Heart right ventricle (tissue), 16 donors: ENCODE data around the gene DTNBP1. TPM values are rescaled to one million over a fixed set of nuclear protein-coding genes. Genes with fewer than 3 reads are reported as not detected.

Source experiments
- ATAC-seq, 8 donors: fragments of 200-7000 bp; cut with Tn5 transposase; one replicate each; pipeline ENCODE4 v1.9.1; 2020; ENCODE audit warnings: mild to moderate bottlenecking in 8 of 8, moderate library complexity in 8 of 8, moderate number of reproducible peaks in 1 of 8
- DNase-seq, 2 donors: peaks; one replicate each; pipeline ENCODE4 v3.0.0-alpha.2; 2020
- H3K27ac ChIP-seq, 10 donors: fragments of 200-600 bp; sonication (generic) in 2 of 10; one replicate each; pipeline versions ENCODE4 v1.5.0 to v1.8.0; 2020 to 2022; ENCODE audit warnings: mild to moderate bottlenecking in 3 of 10
- H3K27me3 ChIP-seq, 7 donors: fragments of 200-600 bp; one replicate each; pipeline ENCODE4 v1.8.0; 2021 to 2022; ENCODE audit warnings: mild to moderate bottlenecking in 2 of 7
- H3K36me3 ChIP-seq, 9 donors: fragments of 200-600 bp; sonication (generic) in 1 of 9; one replicate each; pipeline versions ENCODE4 v1.5.0 to v1.8.0; 2020 to 2022; ENCODE audit warnings: mild to moderate bottlenecking in 2 of 9
- H3K4me1 ChIP-seq, 9 donors: fragments of 200-600 bp; sonication (generic) in 1 of 9; one replicate each; pipeline versions ENCODE4 v1.5.0 to v1.8.0; 2020 to 2022; ENCODE audit warnings: mild to moderate bottlenecking in 4 of 9
- H3K4me3 ChIP-seq, 10 donors: fragments of 200-600 bp; sonication (generic) in 2 of 10; one replicate each; pipeline versions ENCODE4 v1.5.0 to v1.8.0; 2020 to 2022; ENCODE audit warnings: mild to moderate bottlenecking in 7 of 10, moderate library complexity in 2 of 10
- H3K9me3 ChIP-seq, 11 donors: fragments of 200-600 bp in 10 of 11; sonication (generic) in 2 of 11; one replicate each; pipeline versions ENCODE4 v1.5.0 to v1.8.0; 2013 to 2022; ENCODE audit warnings: mild to moderate bottlenecking in 2 of 11, control low read depth in 1 of 11, moderate library complexity in 1 of 11
- WGBS, 2 donors: extraction: QIAGEN DNeasy Blood & Tissue Kit; methylation state at CpG; one replicate each; pipeline ENCODE4 v1.1.7; 2013; ENCODE audit warnings: inconsistent platforms in 1 of 2; 5-methylcytosine and 5-hydroxymethylcytosine counted together
- intact Hi-C, 10 donors: fragments of 100-400 bp; cut with DNase I; formaldehyde crosslinking; loops; one replicate each; pipeline versions ENCODE4 v1.11.1 to v1.14.2; 2022
- polyA plus RNA-seq, 2 donors: library from polyadenylated mRNA; stranded (reverse); fragments of 200-250 nt; gene quantifications; one replicate each; pipeline ENCODE4 v1.2.3, GENCODE V29; 2013
- total RNA-seq, 10 donors: library from RNA; stranded (reverse); fragmentation: NEBNext Ultra II Directional in 3 of 10; extraction: Animal tissue kit (Norgen Biotek cat#: 25700) in 3 of 10; gene quantifications; one replicate each; pipeline versions ENCODE4 v1.2.1 to v1.2.4, GENCODE V29; 2021 to 2023
- TF ChIP-seq, protein P1 (sequence below), 9 donors: fragments of 200-600 bp; sonication (generic) in 2 of 9; IDR thresholded peaks; one replicate each; pipeline versions ENCODE4 v1.5.0 to v1.8.0; 2021 to 2022; ENCODE audit warnings: antibody characterized with exemption in 9 of 9, mild to moderate bottlenecking in 5 of 9, moderate library complexity in 1 of 9
- donor health status: Arrhythmogenic right ventricular cardiomyopathy.
- donor health status: ischemic (EF 13 %, LVEDD 7.1; RV severe dilation, severe dysfunction).
- donor health status: healthy with polysubstance abuse.
- donor health status: DM: no; HTN: yes; CAD: no.
- donor health status: DM: no; HTN: no; CAD: no.
- donor health status: ischemic (EF 25% LVEDD 6.9; RV normal size, moderate dysfunction).
- donor health status: ischemic (EF 25% LVEDD 5.7; RV mildly dilated, moderate dysfunction).
- donor health status: healthy.
- donor health status: DM: yes; HTN: yes; CAD: no.
- donor health status: Ischemic cardiomyopathy.
- donor health status: ischemic (EF 35%, LVEDD 5.7; RV mildly dilated, moderate dysfunction).
- donor health status: nonischemic (EF 11% LVEDD 7.7; RV severe dilation, severe dysfunction).
- donor health status: DM: yes; HTN: yes; CAD: no.
- donor health status: PGD.
- donor health status: ischemic (EF 29% LVEDD 5.4; RV normal size, mild dysfunction).
- donor health status: nonischemic (EF 23%, LVEDD 6.1; RV moderate dilation, normal function).

DTNBP1 gene
- total and polyA plus RNA-seq, 12 donors: 5.0 to 27.5 (median 18.4) TPM

GRCh38 chr6:15698471-15698870 is 35.6 kb upstream of the DTNBP1 start:
- TF ChIP-seq, protein P1, sequence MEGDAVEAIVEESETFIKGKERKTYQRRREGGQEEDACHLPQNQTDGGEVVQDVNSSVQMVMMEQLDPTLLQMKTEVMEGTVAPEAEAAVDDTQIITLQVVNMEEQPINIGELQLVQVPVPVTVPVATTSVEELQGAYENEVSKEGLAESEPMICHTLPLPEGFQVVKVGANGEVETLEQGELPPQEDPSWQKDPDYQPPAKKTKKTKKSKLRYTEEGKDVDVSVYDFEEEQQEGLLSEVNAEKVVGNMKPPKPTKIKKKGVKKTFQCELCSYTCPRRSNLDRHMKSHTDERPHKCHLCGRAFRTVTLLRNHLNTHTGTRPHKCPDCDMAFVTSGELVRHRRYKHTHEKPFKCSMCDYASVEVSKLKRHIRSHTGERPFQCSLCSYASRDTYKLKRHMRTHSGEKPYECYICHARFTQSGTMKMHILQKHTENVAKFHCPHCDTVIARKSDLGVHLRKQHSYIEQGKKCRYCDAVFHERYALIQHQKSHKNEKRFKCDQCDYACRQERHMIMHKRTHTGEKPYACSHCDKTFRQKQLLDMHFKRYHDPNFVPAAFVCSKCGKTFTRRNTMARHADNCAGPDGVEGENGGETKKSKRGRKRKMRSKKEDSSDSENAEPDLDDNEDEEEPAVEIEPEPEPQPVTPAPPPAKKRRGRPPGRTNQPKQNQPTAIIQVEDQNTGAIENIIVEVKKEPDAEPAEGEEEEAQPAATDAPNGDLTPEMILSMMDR (IDR thresholded peaks at IDR 0.05): no peak
- WGBS, 2 donors: 64 to 69% methylated on average over 1 of the region's 1 CpG
- Histone ChIP-seq H3K9me3 (peaks cover 0 to 5% (median 0%) of the 10 kb centered on the region in 11 donors), H3K27ac (no peak overlapping the region), H3K27me3 (no peaks in the 10 kb centered on the region), H3K4me3 (no peak overlapping the region), H3K4me1 (no peaks in the 10 kb centered on the region), H3K36me3 (no peaks in the 10 kb centered on the region)
- ATAC-seq (no peak), DNase-seq (no peak)
- intact Hi-C loops: loop anchor here in 2 of 10 donors (10.0 kb wide), 2 partner anchors 126 to 186 kb away; no protein-coding TSS in a partner anchor

DNA sequence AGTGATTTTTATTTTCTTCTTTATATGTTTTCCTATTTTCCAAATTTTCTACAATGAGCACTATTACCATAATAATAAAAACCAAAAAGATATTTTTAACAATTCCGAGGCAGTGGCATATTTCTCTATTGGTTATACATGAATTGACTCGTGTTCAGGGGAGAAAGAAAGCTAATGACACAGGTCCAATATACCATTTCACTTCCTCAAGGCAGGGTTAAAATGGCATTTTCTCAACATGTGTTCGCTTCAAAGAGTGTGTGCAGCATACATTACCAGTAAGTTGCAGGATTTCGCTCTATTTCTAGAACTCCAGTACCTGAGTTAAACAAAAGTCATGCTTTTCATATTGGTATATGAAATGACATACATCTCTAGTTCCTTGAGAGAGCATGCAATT is 35.1 kb upstream of the DTNBP1 start:
- ATAC-seq: no peak
- WGBS, 2 donors: 89 to 90% methylated on average over 4 of the region's 4 CpGs
- no peak overlapping the region for H3K4me3 ChIP-seq
- no peaks in the 10 kb centered on the region for H3K9me3 ChIP-seq
- TF ChIP-seq, protein P1 (IDR thresholded peaks at IDR 0.05): no peak
- no peaks in the 10 kb centered on the region for H3K36me3 ChIP-seq
- H3K4me1 ChIP-seq: no peaks in the 10 kb centered on the region
- no peak for DNase-seq
- intact Hi-C loops: loop anchor here in 2 of 10 donors (10.0 kb wide), 2 partner anchors 127 to 187 kb away; no protein-coding TSS in a partner anchor
- no peak overlapping the region for H3K27ac ChIP-seq
- no peaks in the 10 kb centered on the region for H3K27me3 ChIP-seq

DNA sequence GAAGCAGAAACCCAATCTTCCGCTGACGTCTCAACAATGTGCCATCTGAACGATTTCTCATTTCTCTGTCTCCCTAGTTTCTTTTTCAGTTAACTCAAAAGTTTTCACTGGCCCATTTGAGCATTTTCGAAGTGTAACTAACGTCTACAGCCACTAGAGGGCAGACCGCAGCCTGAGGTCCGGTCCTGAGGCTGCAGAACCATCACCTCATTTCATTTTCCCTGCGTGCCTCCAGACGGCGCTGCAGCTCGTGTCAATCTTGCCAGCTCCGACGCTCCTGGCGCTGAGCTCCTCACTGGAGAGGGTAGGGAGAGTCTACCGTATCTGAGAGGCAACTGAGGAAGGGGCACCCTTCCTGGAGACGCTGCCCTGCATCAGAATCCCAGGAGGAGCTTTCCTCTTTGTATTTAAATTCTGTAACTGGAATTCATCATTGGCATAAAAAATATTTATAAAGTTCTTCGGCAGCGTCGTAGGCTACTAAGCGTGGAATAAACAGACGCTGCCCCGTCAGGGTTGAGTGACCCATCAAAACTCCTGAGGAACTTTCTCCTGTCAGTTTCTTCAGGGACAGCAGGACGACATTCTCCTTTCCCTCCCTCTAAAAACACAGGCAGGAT is 28.5 kb upstream of the DTNBP1 start:
- 18 to 21% methylated on average over 23 of the region's 23 CpGs for WGBS, 2 donors
- H3K9me3 ChIP-seq: no peaks in the 10 kb centered on the region
- DNase-seq (peak; percentile 82 to 83), ATAC-seq (peak; percentile 95 to 99 (median 98))
- H3K4me1 ChIP-seq: peaks cover 0 to 19% (median 9%) of the 10 kb centered on the region in 9 donors
- peak overlapping the region in 3 of 10 donors; percentile 13 to 67 (median 46) for H3K27ac ChIP-seq
- intact Hi-C loops: loop anchor here (1.0 to 10.0 kb wide), 12 partner anchors 133 to 515 kb away; partner anchors contain the start of gene MYLIP (in 7 of the 10)
- TF ChIP-seq, protein P1 (IDR thresholded peaks at IDR 0.05): peak; percentile 98 to 100 (median 100)
- no peaks in the 10 kb centered on the region for H3K36me3 ChIP-seq
- no peaks in the 10 kb centered on the region for H3K27me3 ChIP-seq
- peak overlapping the region in 8 of 10 donors; percentile 0 to 43 (median 34) for H3K4me3 ChIP-seq

DNA sequence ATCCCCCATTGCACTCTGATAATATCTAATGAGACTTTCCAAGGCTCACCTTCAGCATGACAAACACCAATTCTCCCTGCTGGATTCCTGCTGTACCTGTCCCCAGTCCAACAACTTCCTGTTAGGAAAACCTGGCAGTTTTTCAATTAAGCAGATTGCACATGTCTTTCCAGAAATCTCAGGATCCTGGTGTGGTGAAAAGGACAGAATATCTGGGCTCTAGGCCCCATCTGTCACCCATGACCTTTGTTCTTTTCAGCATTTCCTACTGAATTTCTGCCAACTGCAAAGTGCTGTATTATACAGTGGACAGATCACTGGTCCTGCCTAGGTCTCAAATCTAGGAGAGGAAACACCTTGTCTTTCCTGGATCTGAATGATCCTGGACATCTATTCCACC is 27.7 kb upstream of the DTNBP1 start:
- H3K27ac ChIP-seq: peak overlapping the region in 1 of 10 donors; percentile 13
- H3K4me3 ChIP-seq: no peak overlapping the region
- intact Hi-C loops: loop anchor here in 9 of 10 donors (2.0 to 10.0 kb wide), 7 partner anchors 134 to 516 kb away; partner anchors contain the start of gene MYLIP (in 6 of the 9)
- TF ChIP-seq, protein P1 (IDR thresholded peaks at IDR 0.05): no peak
- ATAC-seq (peak in 6 of 8 donors; percentile 16 to 53 (median 31)), DNase-seq (no peak)
- H3K27me3 ChIP-seq: no peaks in the 10 kb centered on the region
- no peaks in the 10 kb centered on the region for H3K36me3 ChIP-seq
- H3K4me1 ChIP-seq: peaks cover 0 to 19% (median 9%) of the 10 kb centered on the region in 9 donors
- no peaks in the 10 kb centered on the region for H3K9me3 ChIP-seq
